GM12878 (cell line): ENCODE results near the gene SMIM27. TPM values are rescaled to one million over a fixed set of nuclear protein-coding genes. Genes with fewer than 3 reads are reported as not detected.

Source experiments
- ATAC-seq: fragments of 200-7000 bp; cut with Tn5 transposase; 3 replicates; pipeline ENCODE4 v1.9.1; 2020; ENCODE audit warnings: mild to moderate bottlenecking, moderate library complexity
- BruUV-seq: library from RNA; stranded (reverse); fragments of 400-500 nt; replicated peaks from 2 replicates; lab custom pipeline; 2021; lab: Mats Ljungman, UMichigan
- CTCF ChIA-PET: fragments of 300-600 bp; sonication (Branson Sonifier 250); formaldehyde crosslinking; extraction: SDS; loops from one replicate; lab custom pipeline; 2021; ENCODE audit warnings: inconsistent platforms; lab: Yijun Ruan, JAX
- POLR2A ChIA-PET: fragments of 350-600 bp; formaldehyde crosslinking; extraction: SDS; loops from one replicate; lab custom pipeline; 2021; ENCODE audit warnings: inconsistent platforms; lab: Charles Lee
- RAD21 ChIA-PET: fragments of 300-600 bp; sonication (Branson Sonifier 250); formaldehyde crosslinking; loops from one replicate; lab custom pipeline; 2023; ENCODE audit warnings: antibody characterized with exemption; ENCODE audit not compliant: unreplicated experiment; lab: Charles Lee
- SMC1A ChIA-PET: fragments of 300-600 bp; sonication (Branson Sonifier 250); formaldehyde crosslinking; loops from one replicate; lab custom pipeline; 2023; ENCODE audit not compliant: unreplicated experiment, uncharacterized antibody; lab: Charles Lee
- DNase-seq: peaks from one replicate; pipeline ENCODE4 v3.0.0-alpha.2; 2011; ENCODE audit warnings: low read depth, low spot score
- FAIRE-seq: peaks from 3 replicates; lab custom pipeline; 2011; peaks lifted over from hg19 to GRCh38; lab: Jason Lieb, UNC
- H2AFZ ChIP-seq: 2 replicates; pipeline ENCODE4 v1.6.0; 2011; ENCODE audit warnings: low read depth, low read length, control low read depth; ENCODE audit not compliant: control insufficient read depth
- H3K27ac ChIP-seq: 2 replicates; pipeline ENCODE4 v1.5.1; 2011; ENCODE audit warnings: control low read depth; ENCODE audit not compliant: control insufficient read depth, insufficient read depth
- H3K27me3 ChIP-seq, 2 experiments: replicated peaks in 1 of 2; 2 replicates each; pipeline versions ENCODE4 v1.6.0 to v1.6.1; 2011; ENCODE audit warnings: low read length in 1 of 2; ENCODE audit not compliant: control insufficient read depth in 2 of 2, insufficient read depth in 2 of 2
- H3K36me3 ChIP-seq, 2 experiments: 2 replicates each; pipeline ENCODE4 v1.5.1; 2011; ENCODE audit warnings: low read length in 1 of 2; ENCODE audit not compliant: control insufficient read depth in 2 of 2, insufficient read depth in 2 of 2
- H3K4me1 ChIP-seq: 2 replicates; pipeline ENCODE4 v1.6.1; 2011; ENCODE audit warnings: mild to moderate bottlenecking, low read length, moderate library complexity, mixed read lengths; ENCODE audit not compliant: control insufficient read depth, insufficient read depth
- H3K4me2 ChIP-seq: 2 replicates; pipeline ENCODE4 v1.6.0; 2011; ENCODE audit warnings: control low read depth; ENCODE audit not compliant: control insufficient read depth, insufficient read depth
- H3K4me3 ChIP-seq: fragments of 200-600 bp; sonication (generic); 2 replicates; pipeline ENCODE4 v1.5.1; 2016
- H3K79me2 ChIP-seq: 2 replicates; pipeline ENCODE4 v1.6.0; 2011; ENCODE audit warnings: low read length; ENCODE audit not compliant: control insufficient read depth, insufficient read depth
- H3K9ac ChIP-seq: 2 replicates; pipeline ENCODE4 v1.8.0; 2011; ENCODE audit warnings: low read length, control low read depth, mixed read lengths; ENCODE audit not compliant: control insufficient read depth, insufficient read depth
- H3K9me3 ChIP-seq: replicated peaks from 3 replicates; pipeline ENCODE4 v1.5.1; 2011; ENCODE audit warnings: mild to moderate bottlenecking, low read length; ENCODE audit not compliant: control insufficient read depth, insufficient read depth
- H4K20me1 ChIP-seq: 2 replicates; pipeline ENCODE4 v1.6.0; 2011; ENCODE audit not compliant: control insufficient read depth, insufficient read depth
- BCL11A ChIP-seq: IDR thresholded peaks from 2 replicates; pipeline ENCODE4 v1.6.1; 2011; ENCODE audit warnings: low read depth, low read length
- ETV6 ChIP-seq, 2 experiments: fragments of 450-650 bp in 1 of 2; IDR thresholded peaks in 1 of 2; conservative IDR thresholded peaks in 1 of 2; 2 replicates each; pipeline ENCODE4 v1.6.1; 2014; ENCODE audit warnings: antibody characterized with exemption in 1 of 2, borderline replicate concordance in 1 of 2, low read depth in 1 of 2, mild to moderate bottlenecking in 1 of 2, moderate library complexity in 1 of 2
- IKZF2 ChIP-seq, 2 experiments: fragments of 450-650 bp; IDR thresholded peaks; 2 replicates each; pipeline ENCODE4 v1.6.1; 2017; ENCODE audit warnings: mild to moderate bottlenecking in 2 of 2, moderate library complexity in 2 of 2
- IRF3 ChIP-seq: fragments of 450-650 bp; IDR thresholded peaks from 2 replicates; pipeline ENCODE4 v1.6.1; 2014; ENCODE audit warnings: mild to moderate bottlenecking
- KLF5 ChIP-seq: fragments of 450-650 bp; IDR thresholded peaks from 2 replicates; pipeline ENCODE4 v1.6.1; 2014; ENCODE audit warnings: mild to moderate bottlenecking; ENCODE audit not compliant: partially characterized antibody
- LARP7 ChIP-seq: fragments of 450-650 bp; IDR thresholded peaks from 2 replicates; pipeline ENCODE4 v1.6.1; 2017; ENCODE audit warnings: mild to moderate bottlenecking
- MTA3 ChIP-seq: IDR thresholded peaks from 2 replicates; pipeline ENCODE4 v1.6.1; 2012; ENCODE audit warnings: low read length, inconsistent platforms, borderline replicate concordance
- MXI1 ChIP-seq: fragments of 150-350 bp; IDR thresholded peaks from 2 replicates; pipeline ENCODE4 v1.6.1; 2011; ENCODE audit warnings: low read depth, mild to moderate bottlenecking, inconsistent platforms, low read length, improper control_type of control experiment
- PML ChIP-seq: IDR thresholded peaks from 2 replicates; pipeline ENCODE4 v1.6.1; 2012; ENCODE audit warnings: low read length, inconsistent platforms
- RAD51 ChIP-seq: fragments of 450-650 bp; IDR thresholded peaks from 2 replicates; pipeline ENCODE4 v1.6.1; 2016; ENCODE audit warnings: moderate library complexity, mild to moderate bottlenecking, inconsistent platforms
- TBL1XR1 ChIP-seq: IDR thresholded peaks from 2 replicates; pipeline ENCODE4 v1.6.1; 2012; ENCODE audit warnings: low read depth, low read length, improper control_type of control experiment
- ZBED1 ChIP-seq: IDR thresholded peaks from 2 replicates; pipeline ENCODE4 v1.6.1; 2016; ENCODE audit warnings: borderline replicate concordance
- WGBS: methylation state at CpG from one replicate; pipeline ENCODE4 v1.1.6; 2016; ENCODE audit warnings: low lambda C conversion rate; ENCODE audit not compliant: insufficient replicate concordance, insufficient coverage; ENCODE audit errors: missing lambda C conversion rate; 5-methylcytosine and 5-hydroxymethylcytosine counted together
- in situ Hi-C: fragments of 300-500 bp; cut with MboI; formaldehyde crosslinking; loops from 9 replicates; pipeline ENCODE4 v1.14.3; 2018; ENCODE audit warnings: mixed read lengths
- intact Hi-C: fragments of 100-400 bp; cut with micrococcal nuclease; formaldehyde crosslinking; loops from one replicate; pipeline ENCODE4 v1.14.2; 2022; ENCODE audit not compliant: unreplicated experiment
- polyA plus RNA-seq, 11 experiments: library from polyadenylated mRNA; depleted of rRNA in 4 of 11; unstranded in 6 of 11; stranded (reverse) in 5 of 11; fragments of >200 nt; fragmentation: Nextera tagmentation in 4 of 11; fragmentation: Illumina TruSeq in 1 of 11; extraction: Ambion mirVana in 4 of 11; extraction: Trizol in 1 of 11; gene quantifications; 1 replicate in 1 of 11; 2 replicates in 10 of 11; pipeline versions ENCODE4 v1.2.1 to v1.2.3, GENCODE V29; 2011 to 2016; ENCODE audit warnings: inconsistent platforms in 2 of 11, missing spikeins in 2 of 11, low read depth in 1 of 11
- total RNA-seq, 4 experiments: library from RNA; depleted of rRNA in 3 of 4; stranded (reverse); fragments of >200 nt in 3 of 4; fragmentation: Illumina TruSeq in 1 of 4; extraction: Trizol in 1 of 4; gene quantifications; 2 replicates each; pipeline versions ENCODE4 v1.2.1 to v1.2.3, GENCODE V29; 2013 to 2021
- TF ChIP-seq, protein P1 (sequence below), 3 experiments: IDR thresholded peaks in 2 of 3; conservative IDR thresholded peaks in 1 of 3; 2 replicates each; pipeline ENCODE4 v1.5.1; 2011; ENCODE audit warnings: low read depth in 3 of 3, low read length in 3 of 3, mild to moderate bottlenecking in 3 of 3, control low read depth in 2 of 3, moderate library complexity in 2 of 3, inconsistent platforms in 1 of 3, mixed read lengths in 1 of 3; ENCODE audit not compliant: control insufficient read depth in 2 of 3, insufficient read depth in 1 of 3; ENCODE audit errors: extremely low read depth in 1 of 3
- TF ChIP-seq, protein P2 (sequence below): fragments of 150-350 bp; IDR thresholded peaks from 2 replicates; pipeline ENCODE4 v1.6.1; 2016; ENCODE audit warnings: low read depth, low read length
- TF ChIP-seq, protein P3 (sequence below): fragments of 450-650 bp; IDR thresholded peaks from 2 replicates; pipeline ENCODE4 v1.6.1; 2017; ENCODE audit warnings: mild to moderate bottlenecking
- TF ChIP-seq, protein P4 (sequence below): IDR thresholded peaks from 2 replicates; pipeline ENCODE4 v1.6.1; 2012; ENCODE audit warnings: low read depth, low read length, improper control_type of control experiment

The SMIM27 gene
- total and polyA plus RNA-seq, 10 of the 15 experiments (the other 5 are each of a cell fraction or from before 2014, with no cell fraction given): 12.2 to 47.3 (median 26.5) TPM

DNA sequence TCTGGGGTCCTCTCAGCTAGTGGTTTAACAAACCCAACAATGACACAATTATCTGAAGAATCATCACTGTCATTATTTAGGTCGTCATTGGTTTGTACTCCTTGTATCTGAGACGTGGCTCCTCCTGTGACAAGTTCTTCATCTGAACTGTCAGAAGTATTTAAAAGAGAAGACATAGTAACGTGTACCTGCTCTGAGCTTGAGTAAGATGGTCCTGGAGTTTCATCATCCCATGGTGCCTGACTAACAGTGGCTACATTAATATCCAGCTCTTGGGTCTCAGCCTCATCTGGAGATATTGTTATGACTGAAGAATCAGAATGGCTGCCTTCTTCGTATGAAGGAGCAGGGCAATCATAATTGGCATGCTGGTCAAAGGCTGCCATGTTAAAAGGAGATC, 9.1 kb upstream of the SMIM27 start:
- no peak for DNase-seq
- Histone ChIP-seq H3K79me2 (peaks cover 22% of the 10 kb centered on the region), H2AFZ (no peak overlapping the region), H3K27ac (no peak overlapping the region), H3K4me2 (no peak overlapping the region), H3K9me3 (no peaks in the 10 kb centered on the region), H3K27me3 (no peaks in the 10 kb centered on the region), H4K20me1 (no peaks in the 10 kb centered on the region), H3K36me3 (peaks cover 0 to 27% of the 10 kb centered on the region in 2 experiments; a peak in 2 of 4 replicates), H3K4me3 (no peak overlapping the region), H3K9ac (no peak overlapping the region), H3K4me1 (no peaks in the 10 kb centered on the region)
- in situ Hi-C loops (no loop called here), intact Hi-C loops (no loop called here)
- ChIA-PET POLR2A (interaction anchor here (1.3 kb wide), 1 partner anchor 17 kb away, joined by 3 read pairs; the partner anchor contains the start of gene RIGI), RAD21 (no interaction called here), CTCF (no interaction called here), SMC1A (interaction anchor here (2.7 kb wide), 1 partner anchor 29 kb away, joined by 9 read pairs; no protein-coding TSS in a partner anchor)
- FAIRE-seq: no peak
- ATAC-seq: no peak
- no TSS peak for BruUV-seq
- 81% methylated on average over 4 of the region's 4 CpGs for WGBS
- TF ChIP-seq MXI1: no peak
- TF ChIP-seq, protein P1, sequence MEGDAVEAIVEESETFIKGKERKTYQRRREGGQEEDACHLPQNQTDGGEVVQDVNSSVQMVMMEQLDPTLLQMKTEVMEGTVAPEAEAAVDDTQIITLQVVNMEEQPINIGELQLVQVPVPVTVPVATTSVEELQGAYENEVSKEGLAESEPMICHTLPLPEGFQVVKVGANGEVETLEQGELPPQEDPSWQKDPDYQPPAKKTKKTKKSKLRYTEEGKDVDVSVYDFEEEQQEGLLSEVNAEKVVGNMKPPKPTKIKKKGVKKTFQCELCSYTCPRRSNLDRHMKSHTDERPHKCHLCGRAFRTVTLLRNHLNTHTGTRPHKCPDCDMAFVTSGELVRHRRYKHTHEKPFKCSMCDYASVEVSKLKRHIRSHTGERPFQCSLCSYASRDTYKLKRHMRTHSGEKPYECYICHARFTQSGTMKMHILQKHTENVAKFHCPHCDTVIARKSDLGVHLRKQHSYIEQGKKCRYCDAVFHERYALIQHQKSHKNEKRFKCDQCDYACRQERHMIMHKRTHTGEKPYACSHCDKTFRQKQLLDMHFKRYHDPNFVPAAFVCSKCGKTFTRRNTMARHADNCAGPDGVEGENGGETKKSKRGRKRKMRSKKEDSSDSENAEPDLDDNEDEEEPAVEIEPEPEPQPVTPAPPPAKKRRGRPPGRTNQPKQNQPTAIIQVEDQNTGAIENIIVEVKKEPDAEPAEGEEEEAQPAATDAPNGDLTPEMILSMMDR (IDR thresholded peaks at IDR 0.05 in 2 of 3, conservative IDR thresholded peaks at IDR 0.05 in 1 of 3; ENCODE audit: control insufficient read depth in 2 of 3, extremely low read depth in 1 of 3, insufficient read depth in 1 of 3, low read depth in 3 of 3, low read length in 3 of 3): no peak
- TF ChIP-seq RAD51: no peak
- TF ChIP-seq MTA3: no peak
- TF ChIP-seq, protein P2, sequence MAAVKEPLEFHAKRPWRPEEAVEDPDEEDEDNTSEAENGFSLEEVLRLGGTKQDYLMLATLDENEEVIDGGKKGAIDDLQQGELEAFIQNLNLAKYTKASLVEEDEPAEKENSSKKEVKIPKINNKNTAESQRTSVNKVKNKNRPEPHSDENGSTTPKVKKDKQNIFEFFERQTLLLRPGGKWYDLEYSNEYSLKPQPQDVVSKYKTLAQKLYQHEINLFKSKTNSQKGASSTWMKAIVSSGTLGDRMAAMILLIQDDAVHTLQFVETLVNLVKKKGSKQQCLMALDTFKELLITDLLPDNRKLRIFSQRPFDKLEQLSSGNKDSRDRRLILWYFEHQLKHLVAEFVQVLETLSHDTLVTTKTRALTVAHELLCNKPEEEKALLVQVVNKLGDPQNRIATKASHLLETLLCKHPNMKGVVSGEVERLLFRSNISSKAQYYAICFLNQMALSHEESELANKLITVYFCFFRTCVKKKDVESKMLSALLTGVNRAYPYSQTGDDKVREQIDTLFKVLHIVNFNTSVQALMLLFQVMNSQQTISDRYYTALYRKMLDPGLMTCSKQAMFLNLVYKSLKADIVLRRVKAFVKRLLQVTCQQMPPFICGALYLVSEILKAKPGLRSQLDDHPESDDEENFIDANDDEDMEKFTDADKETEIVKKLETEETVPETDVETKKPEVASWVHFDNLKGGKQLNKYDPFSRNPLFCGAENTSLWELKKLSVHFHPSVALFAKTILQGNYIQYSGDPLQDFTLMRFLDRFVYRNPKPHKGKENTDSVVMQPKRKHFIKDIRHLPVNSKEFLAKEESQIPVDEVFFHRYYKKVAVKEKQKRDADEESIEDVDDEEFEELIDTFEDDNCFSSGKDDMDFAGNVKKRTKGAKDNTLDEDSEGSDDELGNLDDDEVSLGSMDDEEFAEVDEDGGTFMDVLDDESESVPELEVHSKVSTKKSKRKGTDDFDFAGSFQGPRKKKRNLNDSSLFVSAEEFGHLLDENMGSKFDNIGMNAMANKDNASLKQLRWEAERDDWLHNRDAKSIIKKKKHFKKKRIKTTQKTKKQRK: no peak
- no peak for TF ChIP-seq TBL1XR1
- TF ChIP-seq, protein P3, sequence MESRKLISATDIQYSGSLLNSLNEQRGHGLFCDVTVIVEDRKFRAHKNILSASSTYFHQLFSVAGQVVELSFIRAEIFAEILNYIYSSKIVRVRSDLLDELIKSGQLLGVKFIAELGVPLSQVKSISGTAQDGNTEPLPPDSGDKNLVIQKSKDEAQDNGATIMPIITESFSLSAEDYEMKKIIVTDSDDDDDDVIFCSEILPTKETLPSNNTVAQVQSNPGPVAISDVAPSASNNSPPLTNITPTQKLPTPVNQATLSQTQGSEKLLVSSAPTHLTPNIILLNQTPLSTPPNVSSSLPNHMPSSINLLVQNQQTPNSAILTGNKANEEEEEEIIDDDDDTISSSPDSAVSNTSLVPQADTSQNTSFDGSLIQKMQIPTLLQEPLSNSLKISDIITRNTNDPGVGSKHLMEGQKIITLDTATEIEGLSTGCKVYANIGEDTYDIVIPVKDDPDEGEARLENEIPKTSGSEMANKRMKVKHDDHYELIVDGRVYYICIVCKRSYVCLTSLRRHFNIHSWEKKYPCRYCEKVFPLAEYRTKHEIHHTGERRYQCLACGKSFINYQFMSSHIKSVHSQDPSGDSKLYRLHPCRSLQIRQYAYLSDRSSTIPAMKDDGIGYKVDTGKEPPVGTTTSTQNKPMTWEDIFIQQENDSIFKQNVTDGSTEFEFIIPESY: no peak
- no peak for TF ChIP-seq IKZF2 (IDR thresholded peaks at IDR 0.05)
- TF ChIP-seq ZBED1: no peak
- no peak for TF ChIP-seq IRF3
- TF ChIP-seq ETV6 (conservative IDR thresholded peaks at IDR 0.05 in 1 of 2, IDR thresholded peaks at IDR 0.05 in 1 of 2; ENCODE audit: borderline replicate concordance in 1 of 2, low read depth in 1 of 2): no peak
- TF ChIP-seq BCL11A: no peak
- TF ChIP-seq, protein P4, sequence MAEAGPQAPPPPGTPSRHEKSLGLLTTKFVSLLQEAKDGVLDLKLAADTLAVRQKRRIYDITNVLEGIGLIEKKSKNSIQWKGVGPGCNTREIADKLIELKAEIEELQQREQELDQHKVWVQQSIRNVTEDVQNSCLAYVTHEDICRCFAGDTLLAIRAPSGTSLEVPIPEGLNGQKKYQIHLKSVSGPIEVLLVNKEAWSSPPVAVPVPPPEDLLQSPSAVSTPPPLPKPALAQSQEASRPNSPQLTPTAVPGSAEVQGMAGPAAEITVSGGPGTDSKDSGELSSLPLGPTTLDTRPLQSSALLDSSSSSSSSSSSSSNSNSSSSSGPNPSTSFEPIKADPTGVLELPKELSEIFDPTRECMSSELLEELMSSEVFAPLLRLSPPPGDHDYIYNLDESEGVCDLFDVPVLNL: no peak
- TF ChIP-seq LARP7: no peak
- no peak for TF ChIP-seq KLF5
- TF ChIP-seq PML: no peak
